ENCODE results near the gene SLC6A18. TPM values are rescaled to one million over a fixed set of nuclear protein-coding genes. Genes with fewer than 3 reads are reported as not detected.

Gene SLC6A18
- total and polyA plus RNA-seq, 9 of the 15 experiments (the other 6 are each of a cell fraction or from before 2014, with no cell fraction given), result not detected

GRCh38 chr5:1180841-1181271 is 44.3 kb upstream of the SLC6A18 start:
- H4K20me1 ChIP-seq (replicated peaks; ENCODE audit: control insufficient read depth, insufficient read depth, low read length), result no peaks in the 10 kb centered on the region
- H3K9me3 ChIP-seq (replicated peaks; ENCODE audit: control insufficient read depth, insufficient read depth, low read depth, low read length), result no peaks in the 10 kb centered on the region
- no peak overlapping the region for H3K4me2 ChIP-seq (ENCODE audit: insufficient read depth, low read length)
- TF ChIP-seq ESRRA (IDR thresholded peaks at IDR 0.05; ENCODE audit: borderline replicate concordance, low read depth) (no peak), KAT7 (CRISPR knock-in tag; IDR thresholded peaks at IDR 0.05; ENCODE audit: borderline replicate concordance) (0 out of 2 replicates have a peak, but pooled peaks have one; percentile 40), ZNF175 (CRISPR knock-in tag; IDR thresholded peaks at IDR 0.05; ENCODE audit: low read depth) (no peak)
- TF ChIP-seq, protein P1, sequence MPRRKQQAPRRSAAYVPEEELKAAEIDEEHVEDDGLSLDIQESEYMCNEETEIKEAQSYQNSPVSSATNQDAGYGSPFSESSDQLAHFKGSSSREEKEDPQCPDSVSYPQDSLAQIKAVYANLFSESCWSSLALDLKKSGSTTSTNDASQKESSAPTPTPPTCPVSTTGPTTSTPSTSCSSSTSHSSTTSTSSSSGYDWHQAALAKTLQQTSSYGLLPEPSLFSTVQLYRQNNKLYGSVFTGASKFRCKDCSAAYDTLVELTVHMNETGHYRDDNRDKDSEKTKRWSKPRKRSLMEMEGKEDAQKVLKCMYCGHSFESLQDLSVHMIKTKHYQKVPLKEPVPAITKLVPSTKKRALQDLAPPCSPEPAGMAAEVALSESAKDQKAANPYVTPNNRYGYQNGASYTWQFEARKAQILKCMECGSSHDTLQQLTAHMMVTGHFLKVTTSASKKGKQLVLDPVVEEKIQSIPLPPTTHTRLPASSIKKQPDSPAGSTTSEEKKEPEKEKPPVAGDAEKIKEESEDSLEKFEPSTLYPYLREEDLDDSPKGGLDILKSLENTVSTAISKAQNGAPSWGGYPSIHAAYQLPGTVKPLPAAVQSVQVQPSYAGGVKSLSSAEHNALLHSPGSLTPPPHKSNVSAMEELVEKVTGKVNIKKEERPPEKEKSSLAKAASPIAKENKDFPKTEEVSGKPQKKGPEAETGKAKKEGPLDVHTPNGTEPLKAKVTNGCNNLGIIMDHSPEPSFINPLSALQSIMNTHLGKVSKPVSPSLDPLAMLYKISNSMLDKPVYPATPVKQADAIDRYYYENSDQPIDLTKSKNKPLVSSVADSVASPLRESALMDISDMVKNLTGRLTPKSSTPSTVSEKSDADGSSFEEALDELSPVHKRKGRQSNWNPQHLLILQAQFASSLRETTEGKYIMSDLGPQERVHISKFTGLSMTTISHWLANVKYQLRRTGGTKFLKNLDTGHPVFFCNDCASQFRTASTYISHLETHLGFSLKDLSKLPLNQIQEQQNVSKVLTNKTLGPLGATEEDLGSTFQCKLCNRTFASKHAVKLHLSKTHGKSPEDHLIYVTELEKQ (CRISPR knock-in tag; IDR thresholded peaks at IDR 0.05), result no peak
- TF ChIP-seq, protein P2, sequence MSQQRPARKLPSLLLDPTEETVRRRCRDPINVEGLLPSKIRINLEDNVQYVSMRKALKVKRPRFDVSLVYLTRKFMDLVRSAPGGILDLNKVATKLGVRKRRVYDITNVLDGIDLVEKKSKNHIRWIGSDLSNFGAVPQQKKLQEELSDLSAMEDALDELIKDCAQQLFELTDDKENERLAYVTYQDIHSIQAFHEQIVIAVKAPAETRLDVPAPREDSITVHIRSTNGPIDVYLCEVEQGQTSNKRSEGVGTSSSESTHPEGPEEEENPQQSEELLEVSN (IDR thresholded peaks at IDR 0.05; ENCODE audit: borderline replicate concordance in 1 of 2, extremely low read depth in 1 of 2, insufficient read depth in 1 of 2, insufficient read length in 1 of 2, low read depth in 1 of 2, low read length in 1 of 2, poor library complexity in 1 of 2, severe bottlenecking in 1 of 2), result peak; percentile 14 to 35
- no peak overlapping the region for H3K27ac ChIP-seq (ENCODE audit: extremely low read depth, low read depth, low read length)
- H3K79me2 ChIP-seq (ENCODE audit: control insufficient read depth, insufficient read depth, low read length), result no peaks in the 10 kb centered on the region
- no peak overlapping the region for H2AFZ ChIP-seq (ENCODE audit: low read depth, low read length)
- H3K36me3 ChIP-seq (ENCODE audit: control insufficient read depth, insufficient read depth, low read length), result no peaks in the 10 kb centered on the region
- peaks cover 39 to 89% of the 10 kb centered on the region in 2 experiments for H3K4me1 ChIP-seq (replicated peaks in 1 of 2; ENCODE audit: control insufficient read depth in 2 of 2, insufficient read depth in 2 of 2, low read length in 2 of 2)
- DNase-seq (ENCODE audit: extremely low read depth in 1 of 4, low spot score in 3 of 4) (no peak), FAIRE-seq (no peak), ATAC-seq (no peak)
- peak overlapping the region in 1 of 2 experiments; percentile 10; a peak in 1 of 4 replicates for H3K9ac ChIP-seq (ENCODE audit: insufficient read depth in 1 of 2, low read depth in 2 of 2, low read length in 2 of 2)
- no peak overlapping the region for H3K4me3 ChIP-seq
- no peaks in the 10 kb centered on the region for H3K9me1 ChIP-seq (ENCODE audit: control insufficient read depth, insufficient read depth, low read length)
- intact Hi-C loops (cut with micrococcal nuclease) (no loop called here), in situ Hi-C loops (cut with MboI) (no loop called here)
- H3K27me3 ChIP-seq (ENCODE audit: control insufficient read depth in 2 of 2, insufficient read depth in 2 of 2, low read length in 2 of 2), result no peaks in the 10 kb centered on the region
- ChIA-PET POLR2A (interaction anchor here (0.5 kb wide), 1 partner anchor 963 kb away, joined by 3 read pairs; the partner anchor contains the start of genes CCDC127 and SDHA), CTCF (ENCODE audit: low intra/inter-chr PET ratio) (no interaction called here)
- BruUV-seq (replicated peaks), result no TSS peak
- WGBS (ENCODE audit: insufficient coverage, low coverage, missing lambda C conversion rate), result 54% methylated on average over 16 of the region's 20 CpGs

Data from K562 (cell line).